GM18873 (cell line): Measurements from ENCODE around the gene LDHD.
"Not testable (repeated sequence)": the region's sequence is repeated elsewhere in the genome, so short reads cannot be mapped to it uniquely, and the experiment has no call there.

Experiments used
- ATAC-seq: cut with Tn5 transposase; IDR thresholded peaks from one replicate; pipeline ENCODE4 v1.9.1; 2021; ENCODE audit warnings: mild to moderate bottlenecking, moderate library complexity, moderate number of reproducible peaks; ENCODE audit not compliant: unreplicated experiment, low FRiP score

Gene LDHD

DNA sequence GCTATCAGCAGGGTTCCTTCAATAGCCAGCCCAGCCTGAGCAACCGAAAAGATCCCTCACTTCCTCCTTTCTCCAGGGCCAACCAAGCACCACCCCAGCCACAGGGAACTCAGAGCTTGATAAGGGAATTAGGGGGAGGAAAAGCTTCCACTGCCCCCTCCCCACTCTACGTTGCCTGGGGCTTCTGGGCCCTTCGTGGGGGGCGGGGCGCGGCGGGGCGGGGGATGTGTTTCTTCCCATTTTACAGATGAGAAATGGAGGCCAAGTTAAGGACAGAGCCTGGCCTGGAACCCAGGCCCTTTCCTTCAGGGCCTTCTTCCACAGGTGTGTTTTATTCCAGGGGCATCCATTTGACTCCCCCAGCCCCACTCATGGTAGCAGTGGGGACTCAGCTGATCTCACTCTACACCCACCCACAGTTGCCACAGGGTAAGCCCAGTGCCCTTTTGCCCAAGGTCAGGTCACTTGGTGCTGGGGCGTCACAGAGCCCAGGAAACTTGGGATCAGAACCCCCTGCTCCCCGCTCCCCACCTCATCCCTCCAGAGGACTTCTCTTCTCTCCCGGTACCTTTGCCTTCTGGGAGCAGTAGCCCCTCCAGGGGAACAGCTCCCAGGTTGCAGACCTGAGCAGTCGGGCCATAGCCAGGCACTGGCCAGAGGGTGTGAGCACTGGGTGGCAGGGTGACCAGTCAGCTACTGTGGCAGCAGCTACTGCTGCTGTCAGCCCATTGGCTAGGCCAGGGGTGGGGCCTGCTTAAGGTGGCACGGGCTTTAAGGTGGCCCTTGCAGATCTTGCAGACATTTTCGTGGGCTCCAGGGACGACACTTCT, at the start of gene LDHD:
Gene LDHD (minus strand): TSS at position 700 of the 830 bp plus-strand sequence. CDS start 60 bp downstream, at position 640.
- no peak for ATAC-seq

DNA sequence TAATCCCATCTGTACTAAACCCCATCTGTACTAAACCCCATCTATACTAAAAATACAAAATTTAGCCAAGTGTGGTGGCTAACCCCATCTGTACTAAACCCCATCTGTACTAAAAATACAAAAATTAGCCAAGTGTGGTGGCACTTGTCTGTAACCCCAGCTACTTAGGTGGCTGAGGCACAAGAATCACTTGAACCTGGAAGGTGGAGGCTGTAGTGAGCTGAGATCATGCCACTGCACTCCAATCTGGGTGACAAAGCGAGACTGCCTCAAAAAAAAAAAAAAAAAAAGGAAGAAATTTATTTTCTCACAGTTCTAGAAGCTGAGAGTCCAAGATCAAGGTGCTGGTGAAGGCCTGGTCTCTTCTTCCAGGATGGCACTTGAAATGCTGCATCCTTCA, 43.8 kb upstream of the LDHD start:
- ATAC-seq: no peak

DNA sequence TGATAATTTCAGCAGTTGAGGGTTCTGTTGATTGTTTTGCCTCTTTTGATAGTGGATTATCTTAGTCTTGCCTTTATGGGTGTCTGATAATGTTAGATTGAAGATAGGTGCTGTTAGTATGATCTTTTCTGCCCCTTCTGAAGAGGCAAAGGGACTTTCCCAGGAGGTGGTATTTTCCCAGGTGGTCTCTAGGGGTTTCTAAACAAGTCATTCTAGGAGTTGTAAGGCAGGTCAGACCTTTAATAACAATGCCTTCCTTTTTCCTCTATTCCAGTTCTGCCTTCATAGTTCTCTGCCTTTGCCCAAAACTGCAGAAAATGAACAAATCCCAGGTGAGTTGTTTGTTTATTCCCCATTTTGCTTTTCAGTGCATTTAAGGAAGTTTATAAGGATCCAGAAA, 36.1 kb upstream of the LDHD start:
- no peak for ATAC-seq

DNA sequence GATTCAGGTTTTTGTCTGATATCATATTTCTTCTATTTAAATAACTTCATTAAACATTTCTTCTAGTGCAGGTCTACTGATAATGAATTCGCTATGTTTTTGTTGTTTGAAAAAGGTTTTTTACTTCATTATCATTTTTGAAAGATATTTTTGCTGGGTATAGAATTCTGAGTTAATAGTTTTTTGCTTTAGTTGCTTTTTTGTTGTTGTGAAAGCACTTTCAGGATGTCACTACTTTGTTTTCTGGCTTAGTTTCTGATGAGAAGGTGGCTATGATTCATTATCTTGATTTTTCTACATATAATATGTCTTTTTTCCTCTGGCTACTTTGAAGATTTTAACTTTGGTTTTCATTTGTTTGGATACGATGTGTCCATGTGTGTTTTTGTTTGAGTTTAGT, 35.2 kb upstream of the LDHD start:
- no peak for ATAC-seq

DNA sequence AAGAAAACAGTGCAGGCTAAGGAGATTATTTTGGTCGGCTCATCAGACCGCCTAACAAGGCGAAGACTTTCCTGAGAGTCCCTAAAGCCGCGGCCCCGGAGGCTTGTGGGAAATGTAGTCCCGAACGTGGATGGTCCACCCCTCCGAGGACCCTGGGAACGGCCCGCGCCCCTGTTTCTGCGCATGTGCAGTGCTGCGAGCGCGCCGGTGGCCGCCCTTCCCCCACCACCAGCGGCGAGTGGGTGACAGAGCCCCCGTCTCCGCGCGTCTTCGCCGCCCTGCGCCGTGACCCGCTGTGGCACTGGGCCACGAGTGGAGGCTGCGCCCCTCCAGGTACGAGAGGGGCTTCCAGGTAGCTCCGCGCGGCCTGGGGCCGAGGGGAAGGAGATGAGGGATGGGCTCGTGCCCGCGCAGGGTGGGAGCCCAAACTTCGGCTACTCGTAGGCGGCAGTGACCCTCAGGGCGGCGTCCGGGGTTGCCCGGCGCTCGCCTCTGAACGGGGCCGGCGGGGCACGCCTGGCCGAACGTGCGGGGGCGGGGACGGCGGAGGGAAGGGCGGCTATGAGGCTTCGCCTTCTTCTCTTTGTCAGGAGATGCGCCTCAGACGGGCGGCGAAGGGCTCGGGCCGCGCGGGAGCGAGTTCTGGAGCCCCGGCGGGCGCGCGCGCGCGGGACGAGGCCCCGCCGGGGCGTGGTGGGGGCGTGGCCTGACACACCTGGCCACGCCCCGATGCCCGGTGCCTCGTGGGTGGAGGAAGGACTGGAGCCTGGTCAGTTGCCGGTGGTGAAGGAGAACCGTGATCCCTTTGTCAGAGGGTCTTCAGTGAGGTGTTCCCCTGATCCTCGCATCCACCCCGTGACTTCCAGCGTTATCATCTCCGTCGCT, 32.0 kb upstream of the LDHD start, which contains the start of gene ZFP1:
Gene ZFP1 (plus strand): TSS at position 214 of the 885 bp plus-strand sequence. CDS start 4,428 bp downstream, outside the sequence.
- ATAC-seq: peak; percentile 75

DNA sequence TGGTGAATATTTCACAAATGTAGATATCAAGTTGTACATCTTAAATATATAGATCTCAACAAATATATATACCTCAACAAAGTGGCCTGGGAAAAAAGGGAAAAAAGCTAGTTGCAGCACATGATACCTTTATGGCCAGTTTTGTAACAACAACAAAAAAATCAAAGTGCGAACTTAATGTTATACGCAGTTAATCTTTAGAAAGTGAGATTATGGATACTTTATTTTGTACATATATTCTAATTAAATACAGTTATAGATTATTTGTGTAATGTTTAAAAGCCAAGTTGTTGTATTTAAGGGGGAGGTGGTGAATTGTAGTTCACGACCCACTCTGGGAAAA, 31.4 kb upstream of the LDHD start:
- no peak for ATAC-seq

DNA sequence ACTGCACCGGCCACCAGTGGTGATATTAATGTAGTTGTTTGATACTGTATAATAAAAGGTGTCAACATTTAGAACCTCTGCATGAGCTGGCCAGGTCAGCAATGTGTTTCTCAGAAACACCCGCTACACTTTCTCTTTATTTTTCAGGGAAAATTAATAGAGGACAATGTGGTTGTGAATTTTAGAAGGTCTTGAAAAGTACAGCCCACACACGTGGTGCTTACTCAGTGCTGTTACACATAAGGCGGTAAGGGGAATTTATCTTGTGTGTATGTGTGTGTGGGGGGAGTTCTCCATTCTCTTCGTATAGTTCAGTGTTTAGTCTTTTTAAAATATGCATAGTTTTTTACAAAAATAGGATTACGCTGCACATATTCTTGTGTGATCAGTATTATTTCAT, 27.4 kb upstream of the LDHD start:
- no peak for ATAC-seq

DNA sequence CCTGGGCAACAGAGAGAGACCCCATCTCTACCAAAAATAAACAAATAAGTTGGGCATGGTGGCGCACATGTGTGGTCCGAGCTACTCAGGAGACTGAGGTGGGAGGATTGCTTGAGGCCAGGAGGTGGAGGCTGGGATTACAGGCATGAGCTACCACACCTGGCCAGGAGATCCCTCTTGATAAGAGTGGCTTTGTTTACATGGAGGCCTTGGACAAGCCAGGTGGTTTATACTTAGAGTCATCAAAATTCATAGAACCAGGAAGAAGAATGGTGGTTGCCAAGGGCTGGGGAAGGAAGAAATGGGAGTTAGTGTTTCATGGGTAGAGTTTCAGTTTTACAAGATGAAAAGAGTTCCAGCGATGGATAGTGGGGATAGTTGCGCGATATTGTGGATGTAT, 22.9 kb upstream of the LDHD start:
- ATAC-seq: no peak

DNA sequence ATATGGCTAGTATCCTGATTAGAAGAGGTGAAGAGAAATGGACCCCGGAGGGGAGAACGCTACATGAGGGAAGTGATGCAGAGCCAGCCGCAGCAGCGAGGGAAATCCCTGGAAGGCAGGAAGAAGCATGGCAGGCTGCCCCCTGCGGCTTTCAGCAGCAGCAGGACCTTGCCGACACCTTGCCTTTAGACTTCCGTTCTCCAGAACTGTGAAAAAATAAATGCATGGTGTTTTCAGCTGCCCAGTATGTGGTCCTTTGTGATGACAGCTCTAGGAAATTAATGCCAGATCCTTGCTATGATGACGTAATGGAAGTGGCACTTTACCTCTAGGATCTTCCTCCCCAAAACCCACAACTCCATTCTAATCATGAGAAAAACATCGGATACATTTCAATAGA, 22.1 kb upstream of the LDHD start:
- no peak for ATAC-seq

DNA sequence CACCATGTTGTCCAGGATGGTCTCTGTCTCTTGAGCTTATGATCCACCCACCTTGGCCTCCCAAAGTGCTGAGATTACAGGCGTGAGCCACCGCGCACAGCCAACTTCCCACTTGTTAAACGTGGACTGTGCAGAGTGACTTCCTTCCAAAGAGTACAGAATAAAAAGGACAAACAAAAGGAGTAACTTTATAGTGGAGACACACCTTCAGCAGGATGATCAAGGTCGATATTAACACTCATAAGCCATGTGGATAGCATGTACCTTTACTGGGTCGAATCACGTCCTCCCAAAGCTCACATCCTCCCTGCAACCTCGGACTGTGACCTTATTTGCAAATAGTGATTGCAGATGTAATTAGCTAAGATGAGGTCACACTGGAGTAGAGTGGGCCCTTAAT, 21.7 kb upstream of the LDHD start:
- ATAC-seq: no peak

DNA sequence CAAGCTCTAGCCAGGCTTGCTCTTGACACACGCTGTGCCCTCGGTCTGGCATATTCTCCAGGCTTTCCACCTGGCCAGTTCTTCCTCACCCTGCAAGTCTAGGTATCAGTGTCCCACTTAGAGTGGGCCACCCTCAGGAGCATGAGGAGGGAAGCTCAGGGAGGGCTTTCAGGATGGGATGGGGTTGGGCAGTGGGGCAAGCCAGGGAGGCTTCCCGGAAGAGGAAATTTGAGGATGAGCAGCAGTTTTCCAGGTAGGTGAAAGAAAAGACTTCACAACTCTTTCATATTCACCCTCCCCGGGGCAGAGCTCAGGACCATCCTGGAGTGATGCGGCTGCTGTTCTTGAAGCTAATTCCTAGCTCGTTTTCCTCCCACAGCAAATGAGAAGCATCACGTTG, 14.5 kb upstream of the LDHD start:
- ATAC-seq: no peak

DNA sequence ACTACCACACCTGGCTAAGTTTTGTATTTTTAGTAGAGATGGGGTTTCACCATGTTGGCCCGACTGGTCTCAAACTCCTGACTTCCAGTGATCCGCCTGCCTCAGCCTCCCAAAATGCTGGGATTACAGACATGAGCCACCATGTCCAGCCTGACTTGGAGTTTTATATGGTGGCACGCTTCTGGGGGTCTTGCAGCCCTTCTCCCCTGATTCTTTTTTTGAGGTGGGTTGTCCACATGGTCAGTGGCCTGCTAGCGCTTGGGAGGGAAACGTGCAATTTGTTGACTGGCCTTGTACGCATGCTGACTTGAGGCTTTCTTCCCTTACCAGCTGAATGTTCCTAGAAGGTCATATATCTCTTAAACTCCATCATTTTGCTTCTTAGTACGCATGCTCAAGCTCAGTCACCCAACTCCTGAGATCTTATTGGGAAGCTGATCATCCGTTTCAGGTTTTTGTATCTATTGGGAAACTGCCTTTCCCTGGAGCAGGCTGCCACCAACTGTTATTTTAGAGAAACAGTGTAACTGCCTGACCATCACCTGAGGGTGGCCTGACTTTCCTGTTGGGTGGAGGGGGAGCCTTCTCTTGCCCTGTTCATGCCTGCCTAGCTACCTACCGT, 13.7 kb upstream of the LDHD start:
- no peak for ATAC-seq

DNA sequence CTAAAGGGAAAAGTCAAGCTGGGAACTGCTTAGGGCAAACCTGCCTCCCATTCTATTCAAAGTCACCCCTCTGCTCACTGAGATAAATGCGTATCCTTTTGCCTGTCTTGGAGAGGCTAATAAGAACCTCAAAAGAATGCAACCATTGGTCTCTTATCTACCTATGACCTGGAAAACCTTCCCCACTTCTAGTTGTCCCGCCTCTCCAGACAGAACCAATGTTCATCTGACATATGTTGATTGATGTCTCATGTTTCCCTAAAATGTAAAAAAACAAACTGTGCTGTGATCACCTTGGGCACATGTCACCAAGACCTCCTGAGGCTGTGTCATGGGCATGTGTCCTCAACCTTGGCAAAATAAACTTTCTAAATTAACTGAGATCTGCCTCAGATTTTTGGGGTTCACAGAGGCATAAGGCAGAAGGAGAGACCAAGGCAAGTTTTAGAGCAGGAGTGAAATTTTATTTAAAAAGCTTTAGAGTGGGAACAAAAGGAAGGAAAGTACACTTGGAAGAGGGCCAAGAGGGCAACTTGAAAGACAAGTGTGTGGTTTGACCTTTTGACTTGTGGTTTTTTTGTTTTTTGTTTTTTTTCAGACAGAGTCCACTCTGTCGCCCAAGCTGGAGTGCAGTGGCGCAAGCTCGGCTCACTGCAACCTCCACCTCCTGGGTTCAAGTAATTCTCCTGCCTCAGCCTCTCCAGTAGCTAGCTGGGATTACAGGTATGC, 13.0 kb upstream of the LDHD start:
- ATAC-seq: not testable (repeated sequence)

DNA sequence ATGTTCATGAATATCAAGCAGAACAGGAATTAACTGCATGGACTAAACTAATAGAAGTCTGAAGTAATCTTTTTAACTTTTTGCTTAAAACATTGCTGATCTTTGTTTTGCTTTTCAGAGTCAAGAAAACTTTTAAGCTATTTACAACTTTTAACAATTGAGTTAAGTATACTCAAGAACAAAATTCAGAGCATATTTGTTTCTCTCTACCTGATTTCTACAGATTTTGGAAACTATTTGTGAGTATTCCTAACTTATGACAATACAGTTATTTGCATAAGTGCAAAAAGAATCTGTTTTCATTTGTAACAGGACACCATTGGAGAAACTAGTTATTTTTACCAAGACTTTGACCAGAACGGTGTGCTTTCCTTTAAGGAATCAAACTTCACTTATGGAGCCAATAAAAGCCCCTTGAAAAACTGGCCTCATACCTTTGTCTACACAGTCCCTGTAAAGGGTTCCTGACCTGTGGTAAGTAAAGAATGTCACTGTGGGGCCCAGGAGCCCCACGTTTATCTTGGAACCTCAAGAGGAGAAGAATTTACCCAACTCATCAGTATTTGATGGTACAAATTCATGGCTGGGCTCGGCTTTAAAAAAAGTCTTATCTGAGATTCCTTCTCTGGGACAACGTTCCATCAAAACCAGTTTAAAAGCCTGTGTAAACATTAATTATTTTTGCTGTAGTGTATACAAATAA, 11.3 kb upstream of the LDHD start:
- no peak for ATAC-seq

DNA sequence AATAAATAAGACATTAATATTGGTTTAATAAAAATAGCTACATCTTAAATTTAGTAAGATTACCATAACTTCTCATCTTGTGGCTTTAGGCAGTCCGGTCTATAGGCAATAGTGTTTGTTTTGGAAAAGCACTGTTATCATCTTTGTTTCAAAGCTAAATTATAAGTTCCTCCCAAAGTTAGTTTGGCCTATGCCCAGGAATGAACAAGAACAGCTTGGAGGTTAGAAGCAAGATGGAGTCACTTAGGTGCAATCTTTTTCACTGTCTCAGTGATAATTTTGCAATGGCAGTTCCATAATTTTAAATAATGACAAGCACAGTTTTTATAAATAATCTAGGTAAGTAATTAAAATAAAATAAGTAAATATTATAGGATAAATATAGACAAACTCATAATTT, 6.0 kb upstream of the LDHD start:
- ATAC-seq: no peak

DNA sequence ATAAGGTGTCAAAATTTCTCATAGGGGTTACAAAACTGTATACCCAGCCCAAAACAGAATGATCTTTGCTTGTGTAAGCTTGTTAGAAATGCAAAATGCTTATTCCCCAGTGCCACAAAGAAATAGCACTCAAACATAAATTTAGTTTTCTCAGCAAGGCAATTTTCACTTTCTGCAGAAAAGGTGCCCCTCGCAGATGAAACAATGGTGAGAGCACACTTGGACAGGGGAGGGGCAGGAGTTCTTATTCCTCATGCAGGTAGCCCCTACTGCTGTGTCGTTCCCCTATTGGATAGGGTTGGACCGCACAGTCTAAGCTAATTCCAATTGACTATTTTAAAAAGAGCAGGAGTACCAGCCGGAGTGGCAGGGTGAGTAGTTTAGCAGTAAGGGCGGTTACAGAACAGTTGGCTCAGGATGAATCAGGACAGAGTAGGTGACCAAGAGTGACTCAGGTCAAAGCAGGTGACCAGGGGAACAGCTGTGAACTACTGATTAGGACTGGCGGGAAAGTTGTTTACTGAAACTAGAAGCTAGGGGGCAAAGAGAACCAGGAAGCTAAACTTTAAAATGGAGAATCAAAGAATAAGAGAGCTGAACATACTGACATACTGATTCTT, 5.5 kb upstream of the LDHD start:
- ATAC-seq: no peak

DNA sequence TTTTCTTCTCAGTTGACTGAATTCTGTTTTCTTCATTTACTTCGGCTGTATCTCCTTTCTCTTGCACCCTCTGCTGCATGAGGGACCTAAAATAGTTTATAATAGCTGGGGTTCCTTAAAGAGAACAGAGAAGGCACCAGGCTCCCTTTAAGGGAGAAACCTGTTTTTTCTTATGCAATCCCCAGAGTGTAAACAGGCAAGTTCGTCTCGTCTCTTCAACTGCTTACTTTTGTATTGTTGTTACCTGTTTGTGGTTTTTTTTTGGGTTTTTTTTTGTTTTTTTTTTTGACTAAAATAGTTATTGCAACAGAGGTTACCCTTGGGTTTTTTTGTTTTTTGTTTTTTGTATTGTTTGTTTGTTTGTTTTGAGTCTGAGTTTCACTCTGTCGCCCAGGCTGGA, 3.7 kb upstream of the LDHD start:
- ATAC-seq: no peak

DNA sequence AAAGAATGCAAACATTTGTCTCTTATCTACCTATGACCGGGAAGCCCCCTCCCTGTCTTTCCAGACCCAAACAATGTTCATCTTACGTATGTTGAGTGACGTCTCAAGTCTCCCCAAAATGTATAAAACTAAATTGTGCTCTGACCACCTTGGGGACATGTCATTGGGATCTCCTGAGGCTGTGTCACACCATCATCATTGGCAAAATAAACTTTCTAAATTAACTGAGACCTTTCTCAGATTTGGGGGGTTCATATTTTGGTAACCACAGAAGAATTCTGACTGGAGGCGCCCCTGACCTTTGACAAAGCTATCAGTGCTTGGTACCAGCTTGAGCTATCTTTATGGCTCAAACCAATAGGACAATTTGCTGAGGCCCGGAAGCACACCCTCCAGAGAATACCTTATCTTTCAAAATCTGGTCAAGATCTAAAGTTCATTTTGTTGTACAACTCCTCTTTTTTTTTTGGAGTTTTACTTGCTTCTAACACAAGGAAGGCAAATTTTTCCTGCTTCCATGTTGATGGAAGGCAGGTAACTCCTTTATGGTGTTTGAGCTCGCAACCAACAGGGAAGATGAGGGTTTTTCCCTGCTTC, 2.5 kb upstream of the LDHD start:
- no peak for ATAC-seq

DNA sequence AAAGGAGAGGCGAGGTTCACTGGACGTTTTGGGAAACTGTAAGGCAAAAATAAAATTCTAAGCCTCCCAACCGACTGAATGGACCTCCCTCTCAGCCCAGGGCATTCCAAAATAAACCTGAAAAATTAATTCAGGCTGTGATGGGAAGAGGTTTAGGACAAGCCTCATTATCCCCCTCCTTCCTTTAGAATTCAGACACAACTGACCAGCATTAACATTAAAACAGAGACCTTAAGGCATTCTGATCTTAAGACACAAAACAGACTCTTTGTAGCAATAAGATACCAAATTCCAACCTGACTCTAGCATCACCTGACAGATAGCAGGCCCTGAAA, 298 bp upstream of the LDHD start:
- ATAC-seq: no peak
